DOHH2 (cell line): ENCODE results near the gene CAMTA1.

Experiments used
- EZH2phosphoT487 ChIP-seq: fragments of 200-600 bp; sonication (generic); IDR thresholded peaks from 2 replicates; pipeline ENCODE4 v1.6.1; 2017; ENCODE audit warnings: borderline replicate concordance, mild to moderate bottlenecking, antibody characterized with exemption, low read length, moderate library complexity, mixed read lengths
- TF ChIP-seq, protein P1 (sequence below): fragments of 200-600 bp; sonication (generic); IDR thresholded peaks from one replicate; pipeline ENCODE4 v1.5.1; 2014; ENCODE audit warnings: antibody characterized with exemption, mild to moderate bottlenecking, low read depth, low read length; ENCODE audit not compliant: poor library complexity, severe bottlenecking

DNA sequence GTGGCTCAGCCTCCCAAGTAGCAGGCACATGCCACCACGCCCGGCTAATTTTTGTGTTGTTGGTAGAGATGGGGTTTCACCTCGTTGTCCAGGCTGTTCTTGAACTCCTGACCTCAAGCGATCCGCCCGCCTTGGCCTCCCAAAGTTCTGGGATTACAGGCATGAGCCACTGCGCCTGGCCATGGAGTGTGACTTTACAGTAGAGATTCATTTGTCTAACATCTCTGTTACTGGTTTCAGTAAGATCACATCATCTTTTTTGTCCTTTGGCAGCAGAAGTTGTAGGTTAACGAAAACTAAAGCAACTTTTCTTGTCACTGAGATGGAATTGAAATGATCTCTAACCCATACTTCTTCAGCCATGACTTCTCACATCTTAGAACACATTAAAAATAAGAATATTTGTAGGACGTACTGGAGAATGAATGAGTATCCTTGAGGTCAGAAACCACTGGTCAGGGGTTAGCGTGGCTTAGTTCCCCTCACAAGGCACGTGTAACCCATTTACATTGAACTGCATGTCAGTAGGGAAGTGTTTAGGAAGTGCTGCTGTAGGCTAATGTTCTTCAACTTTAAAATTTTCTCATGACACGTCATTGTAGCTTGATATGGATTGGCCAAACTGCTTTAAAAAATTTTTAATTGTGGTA lies 75.9 kb downstream of the CAMTA1 start:
- TF ChIP-seq, protein P1, sequence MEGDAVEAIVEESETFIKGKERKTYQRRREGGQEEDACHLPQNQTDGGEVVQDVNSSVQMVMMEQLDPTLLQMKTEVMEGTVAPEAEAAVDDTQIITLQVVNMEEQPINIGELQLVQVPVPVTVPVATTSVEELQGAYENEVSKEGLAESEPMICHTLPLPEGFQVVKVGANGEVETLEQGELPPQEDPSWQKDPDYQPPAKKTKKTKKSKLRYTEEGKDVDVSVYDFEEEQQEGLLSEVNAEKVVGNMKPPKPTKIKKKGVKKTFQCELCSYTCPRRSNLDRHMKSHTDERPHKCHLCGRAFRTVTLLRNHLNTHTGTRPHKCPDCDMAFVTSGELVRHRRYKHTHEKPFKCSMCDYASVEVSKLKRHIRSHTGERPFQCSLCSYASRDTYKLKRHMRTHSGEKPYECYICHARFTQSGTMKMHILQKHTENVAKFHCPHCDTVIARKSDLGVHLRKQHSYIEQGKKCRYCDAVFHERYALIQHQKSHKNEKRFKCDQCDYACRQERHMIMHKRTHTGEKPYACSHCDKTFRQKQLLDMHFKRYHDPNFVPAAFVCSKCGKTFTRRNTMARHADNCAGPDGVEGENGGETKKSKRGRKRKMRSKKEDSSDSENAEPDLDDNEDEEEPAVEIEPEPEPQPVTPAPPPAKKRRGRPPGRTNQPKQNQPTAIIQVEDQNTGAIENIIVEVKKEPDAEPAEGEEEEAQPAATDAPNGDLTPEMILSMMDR: no peak
- TF ChIP-seq EZH2phosphoT487: no peak
